Smooth muscle cell (in vitro differentiated cells): Measurements from ENCODE around the gene NXNL1. TPM values are rescaled to one million over a fixed set of nuclear protein-coding genes. Genes with fewer than 3 reads are reported as not detected.

ENCODE experiments used
- DNase-seq: peaks from one replicate; lab custom pipeline; 2025; ENCODE audit not compliant: unreplicated experiment; lab: John Stamatoyannopoulos, UW
- H2AFZ ChIP-seq: fragments of 200-600 bp; sonication (generic); 2 replicates; pipeline ENCODE4 v1.6.0; 2016; ENCODE audit warnings: antibody characterized with exemption, low read depth, mild to moderate bottlenecking
- H3F3A ChIP-seq: fragments of 200-600 bp; sonication (generic); 2 replicates; pipeline ENCODE4 v1.6.0; 2017; ENCODE audit warnings: antibody characterized with exemption, low read depth
- H3K27ac ChIP-seq: fragments of 200-600 bp; sonication (generic); 2 replicates; pipeline ENCODE4 v1.5.1; 2016; ENCODE audit warnings: low read depth, mild to moderate bottlenecking
- H3K27me3 ChIP-seq: fragments of 200-600 bp; sonication (generic); 2 replicates; pipeline ENCODE4 v1.6.1; 2016; ENCODE audit warnings: low read depth, mild to moderate bottlenecking
- H3K36me3 ChIP-seq: fragments of 200-600 bp; sonication (generic); 2 replicates; pipeline ENCODE4 v1.5.1; 2016; ENCODE audit warnings: low read depth
- H3K4me1 ChIP-seq: fragments of 200-600 bp; sonication (generic); 2 replicates; pipeline ENCODE4 v1.5.1; 2016; ENCODE audit warnings: low read depth
- H3K4me2 ChIP-seq: fragments of 200-600 bp; sonication (generic); 2 replicates; pipeline ENCODE4 v1.6.0; 2016; ENCODE audit warnings: mild to moderate bottlenecking
- H3K4me3 ChIP-seq: fragments of 200-600 bp; sonication (generic); 2 replicates; pipeline ENCODE4 v1.5.1; 2016; ENCODE audit warnings: mild to moderate bottlenecking
- H3K79me2 ChIP-seq: fragments of 200-600 bp; sonication (generic); 2 replicates; pipeline ENCODE4 v1.6.0; 2016; ENCODE audit warnings: low read depth, mild to moderate bottlenecking
- H3K9ac ChIP-seq: fragments of 200-600 bp; sonication (generic); 2 replicates; pipeline ENCODE4 v1.6.0; 2016; ENCODE audit warnings: low read depth
- H3K9me3 ChIP-seq: fragments of 200-600 bp; sonication (generic); replicated peaks from 2 replicates; pipeline ENCODE4 v1.5.1; 2016; ENCODE audit warnings: low read depth
- H4K20me1 ChIP-seq: fragments of 200-600 bp; sonication (generic); 2 replicates; pipeline ENCODE4 v1.6.0; 2016; ENCODE audit warnings: low read depth
- WGBS: methylation state at CpG from one replicate; pipeline ENCODE4 v1.1.7; 2016; ENCODE audit warnings: low lambda C conversion rate; 5-methylcytosine and 5-hydroxymethylcytosine counted together
- polyA plus RNA-seq: library from polyadenylated mRNA; unstranded; fragments of >200 nt; fragmentation: Nextera tagmentation; extraction: Ambion mirVana; gene quantifications from 2 replicates; pipeline ENCODE4 v1.2.1, GENCODE V29; 2016
- total RNA-seq: library from RNA; depleted of rRNA; stranded (reverse); fragments of >200 nt; gene quantifications from 2 replicates; pipeline ENCODE4 v1.2.3, GENCODE V29; 2014
- TF ChIP-seq, protein P1 (sequence below): fragments of 200-600 bp; sonication (generic); IDR thresholded peaks from 2 replicates; pipeline ENCODE4 v1.5.1; 2017; ENCODE audit warnings: borderline replicate concordance, mild to moderate bottlenecking, antibody characterized with exemption; ENCODE audit not compliant: insufficient read depth, poor library complexity, severe bottlenecking

Gene NXNL1
- total and polyA plus RNA-seq, 2 experiments from 2014 or later = 0.45 TPM; not detected in 1

DNA sequence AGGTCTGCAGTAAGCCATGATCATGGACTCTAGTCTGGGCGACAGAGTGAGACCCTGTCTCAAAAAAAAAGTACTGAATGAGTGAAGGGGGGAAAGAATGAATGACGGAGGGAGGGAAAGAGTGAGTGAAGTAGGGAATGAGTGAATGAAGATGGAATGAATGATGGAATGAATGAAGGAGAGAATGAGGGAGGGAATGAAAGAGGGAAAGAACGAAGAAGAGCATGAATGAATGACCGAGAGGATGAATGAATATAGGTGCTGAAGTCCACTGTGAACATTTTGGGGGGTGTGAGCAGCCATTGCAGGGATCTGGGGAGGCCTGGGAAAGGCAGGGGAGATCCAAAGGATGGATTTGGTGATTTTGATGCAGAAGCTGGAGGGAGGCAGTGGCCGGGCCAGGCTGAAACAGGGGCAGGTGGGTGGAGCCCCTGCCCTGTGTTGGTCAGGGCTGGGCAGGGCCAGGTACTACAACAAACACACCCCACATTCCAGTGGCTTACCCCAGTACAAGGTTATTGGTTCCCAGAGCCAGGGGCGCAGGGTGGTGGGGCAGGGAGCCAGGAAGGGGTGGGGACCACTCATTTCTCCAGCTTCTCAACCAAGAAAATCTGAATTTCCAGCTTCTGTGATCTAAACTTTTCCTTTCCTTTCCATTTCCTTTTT is 23.9 kb upstream of the NXNL1 start:
- TF ChIP-seq, protein P1, sequence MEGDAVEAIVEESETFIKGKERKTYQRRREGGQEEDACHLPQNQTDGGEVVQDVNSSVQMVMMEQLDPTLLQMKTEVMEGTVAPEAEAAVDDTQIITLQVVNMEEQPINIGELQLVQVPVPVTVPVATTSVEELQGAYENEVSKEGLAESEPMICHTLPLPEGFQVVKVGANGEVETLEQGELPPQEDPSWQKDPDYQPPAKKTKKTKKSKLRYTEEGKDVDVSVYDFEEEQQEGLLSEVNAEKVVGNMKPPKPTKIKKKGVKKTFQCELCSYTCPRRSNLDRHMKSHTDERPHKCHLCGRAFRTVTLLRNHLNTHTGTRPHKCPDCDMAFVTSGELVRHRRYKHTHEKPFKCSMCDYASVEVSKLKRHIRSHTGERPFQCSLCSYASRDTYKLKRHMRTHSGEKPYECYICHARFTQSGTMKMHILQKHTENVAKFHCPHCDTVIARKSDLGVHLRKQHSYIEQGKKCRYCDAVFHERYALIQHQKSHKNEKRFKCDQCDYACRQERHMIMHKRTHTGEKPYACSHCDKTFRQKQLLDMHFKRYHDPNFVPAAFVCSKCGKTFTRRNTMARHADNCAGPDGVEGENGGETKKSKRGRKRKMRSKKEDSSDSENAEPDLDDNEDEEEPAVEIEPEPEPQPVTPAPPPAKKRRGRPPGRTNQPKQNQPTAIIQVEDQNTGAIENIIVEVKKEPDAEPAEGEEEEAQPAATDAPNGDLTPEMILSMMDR = no peak

DNA sequence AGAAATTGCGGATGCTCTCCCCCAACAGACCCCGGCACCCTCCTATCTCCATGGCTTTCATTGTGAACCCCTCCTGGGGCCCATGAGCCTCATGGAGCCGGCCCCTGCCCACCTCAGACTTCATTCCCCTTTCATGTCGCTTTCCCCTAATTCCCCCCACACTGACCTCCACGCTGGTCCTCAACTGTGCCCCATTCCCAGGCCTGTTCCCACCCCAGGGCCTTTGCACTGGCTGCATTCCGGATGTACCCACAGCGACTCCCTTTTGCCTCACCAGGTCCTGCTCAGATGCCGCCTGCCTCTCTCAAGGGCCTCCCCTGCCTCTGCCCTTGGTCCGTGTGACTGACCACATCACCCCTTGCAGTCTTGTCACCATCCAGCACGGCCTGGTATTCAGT is 22.9 kb upstream of the NXNL1 start:
- peaks cover 78% of the 10 kb centered on the region for H4K20me1 ChIP-seq
- TF ChIP-seq, protein P1 = no peak
- no peak overlapping the region for H3K27ac ChIP-seq
- H2AFZ ChIP-seq = no peak overlapping the region
- no peak overlapping the region for H3K4me3 ChIP-seq
- H3K79me2 ChIP-seq = peaks cover 5% of the 10 kb centered on the region
- DNase-seq = no peak
- peaks cover 12% of the 10 kb centered on the region for H3K4me1 ChIP-seq
- over 99% methylated on average over 10 of the region's 10 CpGs for WGBS
- no peaks in the 10 kb centered on the region for H3K9me3 ChIP-seq
- no peaks in the 10 kb centered on the region for H3K36me3 ChIP-seq
- H3K27me3 ChIP-seq = no peaks in the 10 kb centered on the region
- no peak overlapping the region for H3K4me2 ChIP-seq
- H3F3A ChIP-seq = peaks cover 4% of the 10 kb centered on the region
- H3K9ac ChIP-seq = no peak overlapping the region

More for the DNA sequence above, 23.9 kb upstream of the NXNL1 start:
- no peaks in the 10 kb centered on the region for H3F3A ChIP-seq
- no peaks in the 10 kb centered on the region for H3K36me3 ChIP-seq
- no peak overlapping the region for H3K9ac ChIP-seq
- no peaks in the 10 kb centered on the region for H3K27me3 ChIP-seq
- no peak overlapping the region for H3K4me3 ChIP-seq
- peaks cover 5% of the 10 kb centered on the region for H3K79me2 ChIP-seq
- H3K4me1 ChIP-seq = peaks cover 4% of the 10 kb centered on the region
- H2AFZ ChIP-seq = no peak overlapping the region
- H3K4me2 ChIP-seq = no peak overlapping the region
- H3K9me3 ChIP-seq = no peaks in the 10 kb centered on the region
- H3K27ac ChIP-seq = no peak overlapping the region
- WGBS = 97% methylated on average over 6 of the region's 6 CpGs
- H4K20me1 ChIP-seq = peaks cover 80% of the 10 kb centered on the region
- no peak for DNase-seq

DNA sequence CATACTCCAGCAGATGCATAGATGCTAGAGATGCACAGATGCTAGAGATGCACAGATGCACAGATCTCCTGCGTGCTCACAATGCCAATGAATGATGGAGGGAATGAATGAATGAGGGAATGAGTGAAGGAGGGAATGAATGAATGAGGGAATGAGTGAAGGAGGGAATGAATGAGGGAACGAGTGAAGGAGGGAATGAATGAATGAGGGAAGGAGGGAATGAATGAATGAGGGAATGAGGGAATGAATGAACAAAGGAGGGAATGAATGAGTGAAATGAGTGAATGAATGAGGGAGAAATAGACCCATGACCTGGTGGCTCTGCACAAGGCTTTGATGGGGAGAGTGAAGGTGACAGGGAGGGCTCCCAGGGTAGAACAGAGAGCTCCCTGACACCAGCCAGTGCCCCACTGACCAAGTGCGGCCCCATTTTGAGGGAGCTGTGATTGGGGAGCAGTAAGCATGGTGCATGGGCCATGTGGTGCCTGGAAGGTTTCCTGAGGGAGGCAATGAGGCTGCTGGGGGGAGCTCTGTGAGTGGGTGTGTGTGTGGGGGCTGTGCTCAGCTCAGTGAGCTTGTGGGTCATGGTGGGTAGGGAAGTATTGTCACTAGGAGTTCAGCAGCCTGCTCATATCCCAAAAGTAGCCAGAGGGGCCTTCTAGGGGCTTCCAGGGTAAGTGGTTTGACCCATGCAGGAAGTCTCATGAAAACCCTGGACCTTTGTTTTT is 22.3 kb upstream of the NXNL1 start:
- Histone ChIP-seq H3K79me2 (peaks cover 5% of the 10 kb centered on the region), H4K20me1 (peaks cover 72% of the 10 kb centered on the region), H3K4me1 (peaks cover 12% of the 10 kb centered on the region), H2AFZ (no peak overlapping the region), H3K36me3 (no peaks in the 10 kb centered on the region), H3K4me2 (no peak overlapping the region), H3K4me3 (no peak overlapping the region), H3K9me3 (no peaks in the 10 kb centered on the region), H3K27me3 (no peaks in the 10 kb centered on the region), H3F3A (peaks cover 6% of the 10 kb centered on the region), H3K9ac (no peak overlapping the region), H3K27ac (no peak overlapping the region)
- WGBS = 90% methylated on average over 3 of the region's 3 CpGs
- no peak for DNase-seq
- TF ChIP-seq, protein P1 = no peak
